Measurements from ENCODE around the gene MINDY1.

Gene MINDY1

GRCh38 chr1:151006327-151007052 lies at the start of gene MINDY1:
TSS of gene MINDY1 (minus strand) at chr1:151006902. CDS start at chr1:151002617, 4,285 bp downstream.
- TF ChIP-seq PPARA (CRISPR knock-in tag; IDR thresholded peaks at IDR 0.05; ENCODE audit: borderline replicate concordance): no peak
- no peak for TF ChIP-seq ZC3H10 (CRISPR knock-in tag; IDR thresholded peaks at IDR 0.05)
- TF ChIP-seq ARNTL (CRISPR knock-in tag; IDR thresholded peaks at IDR 0.05; ENCODE audit: borderline replicate concordance, low read depth): no peak
- TF ChIP-seq ZFP3 (CRISPR knock-in tag; IDR thresholded peaks at IDR 0.05): no peak
- no peak for TF ChIP-seq CSDC2 (CRISPR knock-in tag; IDR thresholded peaks at IDR 0.05)
- TF ChIP-seq BACH2 (CRISPR knock-in tag; IDR thresholded peaks at IDR 0.05; ENCODE audit: borderline replicate concordance): no peak
- TF ChIP-seq ZNF565 (CRISPR knock-in tag; conservative IDR thresholded peaks at IDR 0.05; ENCODE audit: low read depth): no peak
- no peak for TF ChIP-seq TOX (CRISPR knock-in tag; IDR thresholded peaks at IDR 0.05; ENCODE audit: borderline replicate concordance)
- TF ChIP-seq ISL1 (CRISPR knock-in tag; IDR thresholded peaks at IDR 0.05): no peak
- no peak for TF ChIP-seq OSR1 (CRISPR knock-in tag; IDR thresholded peaks at IDR 0.05)
- ATAC-seq: peak; percentile 92

- no peak for ATAC-seq
- TF ChIP-seq ZC3H10 (CRISPR knock-in tag; IDR thresholded peaks at IDR 0.05) (no peak), OSR1 (CRISPR knock-in tag; IDR thresholded peaks at IDR 0.05) (no peak), ZNF70 (CRISPR knock-in tag; IDR thresholded peaks at IDR 0.05) (no peak), TCF4 (CRISPR knock-in tag; IDR thresholded peaks at IDR 0.05; ENCODE audit: borderline replicate concordance) (no peak), ZNF565 (CRISPR knock-in tag; conservative IDR thresholded peaks at IDR 0.05; ENCODE audit: low read depth) (no peak), ARNTL (CRISPR knock-in tag; IDR thresholded peaks at IDR 0.05; ENCODE audit: borderline replicate concordance, low read depth) (no peak), CSDC2 (CRISPR knock-in tag; IDR thresholded peaks at IDR 0.05) (no peak), TOX (CRISPR knock-in tag; IDR thresholded peaks at IDR 0.05; ENCODE audit: borderline replicate concordance) (no peak), SNAI2 (CRISPR knock-in tag; IDR thresholded peaks at IDR 0.05) (no peak), CREB5 (CRISPR knock-in tag; IDR thresholded peaks at IDR 0.05; ENCODE audit: low read depth) (no peak), PPARA (CRISPR knock-in tag; IDR thresholded peaks at IDR 0.05; ENCODE audit: borderline replicate concordance) (no peak), ZFP30 (CRISPR knock-in tag; IDR thresholded peaks at IDR 0.05) (no peak), ISL1 (CRISPR knock-in tag; IDR thresholded peaks at IDR 0.05) (no peak), GLIS3 (CRISPR knock-in tag; IDR thresholded peaks at IDR 0.05) (no peak), ZNF8 (CRISPR knock-in tag; IDR thresholded peaks at IDR 0.05) (no peak), ESRRG (CRISPR knock-in tag; IDR thresholded peaks at IDR 0.05) (no peak), BACH2 (CRISPR knock-in tag; IDR thresholded peaks at IDR 0.05; ENCODE audit: borderline replicate concordance) (no peak)
- TF ChIP-seq, protein P1, sequence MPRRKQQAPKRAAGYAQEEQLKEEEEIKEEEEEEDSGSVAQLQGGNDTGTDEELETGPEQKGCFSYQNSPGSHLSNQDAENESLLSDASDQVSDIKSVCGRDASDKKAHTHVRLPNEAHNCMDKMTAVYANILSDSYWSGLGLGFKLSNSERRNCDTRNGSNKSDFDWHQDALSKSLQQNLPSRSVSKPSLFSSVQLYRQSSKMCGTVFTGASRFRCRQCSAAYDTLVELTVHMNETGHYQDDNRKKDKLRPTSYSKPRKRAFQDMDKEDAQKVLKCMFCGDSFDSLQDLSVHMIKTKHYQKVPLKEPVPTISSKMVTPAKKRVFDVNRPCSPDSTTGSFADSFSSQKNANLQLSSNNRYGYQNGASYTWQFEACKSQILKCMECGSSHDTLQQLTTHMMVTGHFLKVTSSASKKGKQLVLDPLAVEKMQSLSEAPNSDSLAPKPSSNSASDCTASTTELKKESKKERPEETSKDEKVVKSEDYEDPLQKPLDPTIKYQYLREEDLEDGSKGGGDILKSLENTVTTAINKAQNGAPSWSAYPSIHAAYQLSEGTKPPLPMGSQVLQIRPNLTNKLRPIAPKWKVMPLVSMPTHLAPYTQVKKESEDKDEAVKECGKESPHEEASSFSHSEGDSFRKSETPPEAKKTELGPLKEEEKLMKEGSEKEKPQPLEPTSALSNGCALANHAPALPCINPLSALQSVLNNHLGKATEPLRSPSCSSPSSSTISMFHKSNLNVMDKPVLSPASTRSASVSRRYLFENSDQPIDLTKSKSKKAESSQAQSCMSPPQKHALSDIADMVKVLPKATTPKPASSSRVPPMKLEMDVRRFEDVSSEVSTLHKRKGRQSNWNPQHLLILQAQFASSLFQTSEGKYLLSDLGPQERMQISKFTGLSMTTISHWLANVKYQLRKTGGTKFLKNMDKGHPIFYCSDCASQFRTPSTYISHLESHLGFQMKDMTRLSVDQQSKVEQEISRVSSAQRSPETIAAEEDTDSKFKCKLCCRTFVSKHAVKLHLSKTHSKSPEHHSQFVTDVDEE (CRISPR knock-in tag; IDR thresholded peaks at IDR 0.05): no peak
These were observed 49.4 kb upstream of the MINDY1 start for GRCh38 chr1:151056149-151056548.

DNA sequence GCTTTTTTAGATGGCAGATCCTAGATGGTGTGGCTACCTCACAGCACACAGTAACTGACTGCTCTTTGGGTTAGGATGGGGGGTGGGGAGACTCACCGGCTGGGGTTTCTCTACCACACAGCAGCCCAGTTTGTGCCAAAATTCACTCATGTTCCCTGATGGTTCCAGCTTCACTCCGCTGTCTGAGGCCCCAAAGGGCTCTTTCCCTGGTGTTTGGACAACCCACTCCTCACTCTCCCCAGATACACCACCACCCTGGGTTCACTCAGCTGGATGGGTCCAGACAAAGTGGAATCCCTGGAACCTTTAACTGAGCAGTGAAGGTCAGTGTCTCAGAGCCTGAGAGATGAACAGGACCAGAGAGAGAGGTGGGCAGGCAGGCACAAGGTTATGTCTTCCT lies 48.9 kb upstream of the MINDY1 start:
- TF ChIP-seq GLIS3 (CRISPR knock-in tag; IDR thresholded peaks at IDR 0.05) (no peak), PATZ1 (CRISPR knock-in tag; IDR thresholded peaks at IDR 0.05; ENCODE audit: borderline replicate concordance) (no peak), BACH2 (CRISPR knock-in tag; IDR thresholded peaks at IDR 0.05; ENCODE audit: borderline replicate concordance) (no peak), TOX (CRISPR knock-in tag; IDR thresholded peaks at IDR 0.05; ENCODE audit: borderline replicate concordance) (no peak), CSDC2 (CRISPR knock-in tag; IDR thresholded peaks at IDR 0.05) (no peak), OSR1 (CRISPR knock-in tag; IDR thresholded peaks at IDR 0.05) (no peak), ZFP3 (CRISPR knock-in tag; IDR thresholded peaks at IDR 0.05) (no peak), CSRNP3 (CRISPR knock-in tag; IDR thresholded peaks at IDR 0.05) (no peak)
- TF ChIP-seq, protein P1 (CRISPR knock-in tag; IDR thresholded peaks at IDR 0.05): no peak
- no peak for ATAC-seq
